ENCODE data around the gene CCNY. TPM values are rescaled to one million over a fixed set of nuclear protein-coding genes. Genes with fewer than 3 reads are reported as not detected.

The CCNY gene
- total and polyA plus RNA-seq, 5 donors, result 27.7 to 72.1 (median 64.3) TPM

GRCh38 chr10:35580423-35580770 is 244.1 kb downstream of the CCNY start:
- intact Hi-C loops (cut with DNase I), result no loop called here

DNA sequence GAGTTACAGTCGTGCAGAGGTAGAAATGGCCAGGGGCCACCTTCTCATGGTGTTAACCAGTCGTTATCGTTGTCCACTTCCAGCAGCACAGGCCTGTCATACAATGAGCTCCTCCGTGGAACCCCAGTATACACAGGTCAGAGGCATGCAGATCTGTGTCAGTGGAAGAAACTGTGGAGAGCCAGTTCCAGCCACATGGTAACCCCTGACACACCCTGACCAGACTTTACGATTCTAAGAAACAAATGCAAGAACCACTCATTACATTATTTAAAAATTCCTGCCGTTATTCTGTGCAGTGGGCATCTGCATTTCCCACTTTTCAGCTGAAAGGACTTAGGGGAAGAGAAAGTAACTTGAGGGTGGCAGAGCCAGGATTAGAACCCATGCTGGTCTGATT is 245.3 kb downstream of the CCNY start:
- ATAC-seq (no peak), DNase-seq (no peak)
- no peaks in the 10 kb centered on the region for H3K27me3 ChIP-seq (ENCODE audit: control insufficient read depth, insufficient read depth)
- no peak overlapping the region for H3K27ac ChIP-seq (ENCODE audit: low read length)
- no peaks in the 10 kb centered on the region for H3K9me3 ChIP-seq (ENCODE audit: control insufficient read depth, low read length)
- WGBS, result 89% methylated on average over 6 of the region's 6 CpGs
- intact Hi-C loops (cut with DNase I), result no loop called here
- H3K4me3 ChIP-seq (ENCODE audit: low read length), result no peak overlapping the region
- H3K4me1 ChIP-seq (ENCODE audit: control insufficient read depth, insufficient read depth, low read length), result peaks cover 2% of the 10 kb centered on the region

More at GRCh38 chr10:35580423-35580770, 244.1 kb downstream of the CCNY start:
- DNase-seq (no peak), ATAC-seq (no peak)
- Histone ChIP-seq H3K27me3 (ENCODE audit: control insufficient read depth, insufficient read depth) (no peaks in the 10 kb centered on the region), H3K4me1 (ENCODE audit: control insufficient read depth, insufficient read depth, low read length) (peaks cover 2% of the 10 kb centered on the region), H3K9me3 (ENCODE audit: control insufficient read depth, low read length) (no peaks in the 10 kb centered on the region), H3K4me3 (ENCODE audit: low read length) (no peak overlapping the region), H3K27ac (ENCODE audit: low read length) (no peak overlapping the region)
- WGBS, result 79% methylated on average over 3 of the region's 3 CpGs

- no peak for DNase-seq
- Histone ChIP-seq H3K27ac (ENCODE audit: low read length) (no peak overlapping the region), H3K4me1 (ENCODE audit: control insufficient read depth, insufficient read depth, low read length) (no peaks in the 10 kb centered on the region), H3K4me3 (ENCODE audit: low read length) (no peak overlapping the region), H3K27me3 (ENCODE audit: control insufficient read depth, insufficient read depth) (no peaks in the 10 kb centered on the region), H3K9me3 (ENCODE audit: control insufficient read depth, low read length) (no peaks in the 10 kb centered on the region)
- WGBS, result 94% methylated on average over 9 of the region's 9 CpGs
- intact Hi-C loops (cut with DNase I), result no loop called here
- ATAC-seq, result no peak
Observed at GRCh38 chr10:35584946-35585345, 248.6 kb downstream of the CCNY start.

- 95% methylated on average over 11 of the region's 11 CpGs for WGBS
- no peaks in the 10 kb centered on the region for H3K27me3 ChIP-seq (ENCODE audit: control insufficient read depth, insufficient read depth)
- H3K9me3 ChIP-seq (ENCODE audit: control insufficient read depth, low read length), result no peaks in the 10 kb centered on the region
- no peak overlapping the region for H3K4me3 ChIP-seq (ENCODE audit: low read length)
- intact Hi-C loops (cut with DNase I), result no loop called here
- H3K27ac ChIP-seq (ENCODE audit: low read length), result no peak overlapping the region
- DNase-seq (no peak), ATAC-seq (peak in 1 of 2 donors; percentile 24)
- no peaks in the 10 kb centered on the region for H3K4me1 ChIP-seq (ENCODE audit: control insufficient read depth, insufficient read depth, low read length)
Observed at GRCh38 chr10:35585356-35585755, 249.0 kb downstream of the CCNY start.

- intact Hi-C loops (cut with DNase I), result no loop called here
- Histone ChIP-seq H3K27ac (ENCODE audit: low read length) (no peak overlapping the region), H3K27me3 (ENCODE audit: control insufficient read depth, insufficient read depth) (no peaks in the 10 kb centered on the region), H3K4me3 (ENCODE audit: low read length) (no peak overlapping the region), H3K4me1 (ENCODE audit: control insufficient read depth, insufficient read depth, low read length) (no peaks in the 10 kb centered on the region), H3K9me3 (ENCODE audit: control insufficient read depth, low read length) (no peaks in the 10 kb centered on the region)
- WGBS, result 66% methylated on average over 8 of the region's 8 CpGs
- DNase-seq (no peak), ATAC-seq (no peak)
Observed at GRCh38 chr10:35585903-35586535, 249.7 kb downstream of the CCNY start.

DNA sequence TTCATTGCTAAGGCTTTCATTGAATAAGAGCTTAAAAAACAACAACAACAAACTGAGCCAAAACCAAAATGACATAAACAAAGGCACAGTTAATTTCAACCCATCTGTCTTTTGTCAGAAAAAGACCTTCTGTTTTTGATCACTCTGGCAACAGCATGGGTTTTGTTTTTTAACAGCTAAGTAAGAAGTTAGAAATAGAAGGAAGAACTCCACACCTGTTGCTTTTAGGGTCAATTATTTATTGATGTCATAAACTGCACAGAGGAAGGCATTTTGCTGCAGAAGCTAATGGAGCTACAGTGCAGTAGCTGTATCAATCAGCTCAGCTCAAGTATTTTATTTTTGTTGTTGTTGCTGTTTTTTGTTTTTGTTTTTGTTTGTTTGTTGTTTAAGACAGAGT is 252.5 kb downstream of the CCNY start:
- no peak for ATAC-seq

GRCh38 chr10:35592441-35592840 is 256.1 kb downstream of the CCNY start:
- WGBS, result 93% methylated on average over 4 of the region's 4 CpGs
- intact Hi-C loops (cut with DNase I), result loop anchor here in 2 of 4 donors (10.0 kb wide), 2 partner anchors 348 to 358 kb away; no protein-coding TSS in a partner anchor

More for the DNA sequence above, 252.5 kb downstream of the CCNY start:
- no peaks in the 10 kb centered on the region for H3K27me3 ChIP-seq (ENCODE audit: control insufficient read depth, insufficient read depth)
- no peaks in the 10 kb centered on the region for H3K4me1 ChIP-seq (ENCODE audit: control insufficient read depth, insufficient read depth, low read length)
- H3K9me3 ChIP-seq (ENCODE audit: control insufficient read depth, low read length), result no peaks in the 10 kb centered on the region
- H3K4me3 ChIP-seq (ENCODE audit: low read length), result no peak overlapping the region
- no peak overlapping the region for H3K27ac ChIP-seq (ENCODE audit: low read length)
- DNase-seq, result no peak
- intact Hi-C loops (cut with DNase I), result no loop called here

DNA sequence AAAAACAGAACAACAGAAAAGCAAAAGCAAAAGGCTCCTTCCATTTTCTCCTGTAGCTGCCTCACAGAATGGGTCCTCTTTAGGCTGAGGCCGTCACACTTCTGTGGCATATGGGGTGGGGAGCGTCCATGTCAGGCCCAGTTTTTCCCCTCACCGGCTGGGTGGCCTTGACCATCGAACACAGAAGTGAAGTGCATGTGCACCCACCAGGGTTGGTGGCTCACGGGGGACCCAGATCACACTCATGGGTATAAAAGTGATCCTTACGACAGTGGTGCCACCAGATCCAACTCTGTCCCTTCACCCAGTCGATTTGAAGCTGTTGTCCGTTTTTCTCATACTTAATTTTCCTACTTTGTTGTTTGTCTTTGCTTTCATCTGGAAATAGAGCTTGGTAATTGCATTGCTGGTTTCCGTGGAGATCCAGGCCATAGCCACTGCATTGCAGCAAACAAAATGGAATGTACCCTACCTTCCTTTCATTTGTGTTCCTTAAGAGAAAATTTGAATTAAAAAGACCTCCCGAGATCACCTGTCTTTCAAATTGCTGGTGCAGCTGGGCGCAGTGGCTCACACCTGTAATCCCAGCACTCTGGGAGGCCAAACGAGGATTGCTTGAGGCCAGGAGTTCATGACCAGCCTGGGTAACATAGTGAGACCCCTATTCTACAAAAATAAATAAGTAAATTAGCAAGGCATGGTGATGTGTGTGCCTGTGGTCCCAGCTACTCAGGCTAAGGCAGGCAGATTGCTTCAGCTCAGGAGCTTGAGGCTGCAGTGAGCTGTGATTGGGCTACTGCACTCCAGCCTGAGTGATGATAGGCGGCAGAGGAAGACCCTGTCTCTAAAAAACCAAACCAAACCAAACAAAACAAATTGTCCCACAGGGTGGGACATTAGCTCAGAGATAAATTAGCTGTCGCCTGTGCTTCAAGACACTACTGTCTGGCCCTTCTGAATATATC is 258.1 kb downstream of the CCNY start:
- no peaks in the 10 kb centered on the region for H3K27me3 ChIP-seq (ENCODE audit: control insufficient read depth, insufficient read depth)
- H3K9me3 ChIP-seq (ENCODE audit: control insufficient read depth, low read length), result no peaks in the 10 kb centered on the region
- H3K4me1 ChIP-seq (ENCODE audit: control insufficient read depth, insufficient read depth, low read length), result no peaks in the 10 kb centered on the region
- no peak for DNase-seq
- intact Hi-C loops (cut with DNase I), result loop anchor here in 2 of 4 donors (10.0 kb wide), 2 partner anchors 350 to 360 kb away; no protein-coding TSS in a partner anchor
- WGBS, result 70% methylated on average over 14 of the region's 14 CpGs
- no peak for ATAC-seq
- no peak overlapping the region for H3K4me3 ChIP-seq (ENCODE audit: low read length)
- no peak overlapping the region for H3K27ac ChIP-seq (ENCODE audit: low read length)

More at GRCh38 chr10:35592441-35592840, 256.1 kb downstream of the CCNY start:
- no peak overlapping the region for H3K27ac ChIP-seq (ENCODE audit: low read length)
- no peaks in the 10 kb centered on the region for H3K27me3 ChIP-seq (ENCODE audit: control insufficient read depth, insufficient read depth)
- DNase-seq, result no peak
- ATAC-seq, result no peak
- H3K4me1 ChIP-seq (ENCODE audit: control insufficient read depth, insufficient read depth, low read length), result no peaks in the 10 kb centered on the region
- no peak overlapping the region for H3K4me3 ChIP-seq (ENCODE audit: low read length)
- no peaks in the 10 kb centered on the region for H3K9me3 ChIP-seq (ENCODE audit: control insufficient read depth, low read length)

GRCh38 chr10:35595106-35595505 is 258.8 kb downstream of the CCNY start:
- no peaks in the 10 kb centered on the region for H3K4me1 ChIP-seq (ENCODE audit: control insufficient read depth, insufficient read depth, low read length)
- intact Hi-C loops (cut with DNase I), result loop anchor here in 2 of 4 donors (10.0 kb wide), 2 partner anchors 350 to 360 kb away; no protein-coding TSS in a partner anchor
- no peaks in the 10 kb centered on the region for H3K9me3 ChIP-seq (ENCODE audit: control insufficient read depth, low read length)
- H3K4me3 ChIP-seq (ENCODE audit: low read length), result no peak overlapping the region
- 40% methylated on average over 3 of the region's 3 CpGs for WGBS
- H3K27ac ChIP-seq (ENCODE audit: low read length), result no peak overlapping the region
- DNase-seq (no peak), ATAC-seq (no peak)
- H3K27me3 ChIP-seq (ENCODE audit: control insufficient read depth, insufficient read depth), result no peaks in the 10 kb centered on the region

GRCh38 chr10:35598379-35598778 is 262.1 kb downstream of the CCNY start:
- intact Hi-C loops (cut with DNase I), result loop anchor here in 2 of 4 donors (10.0 kb wide), 2 partner anchors 354 to 364 kb away; no protein-coding TSS in a partner anchor
- H3K9me3 ChIP-seq (ENCODE audit: control insufficient read depth, low read length), result no peaks in the 10 kb centered on the region
- DNase-seq (peak in 1 of 3 donors; percentile 61), ATAC-seq (no peak)
- no peaks in the 10 kb centered on the region for H3K4me1 ChIP-seq (ENCODE audit: control insufficient read depth, insufficient read depth, low read length)
- H3K27me3 ChIP-seq (ENCODE audit: control insufficient read depth, insufficient read depth), result no peaks in the 10 kb centered on the region
- no peak overlapping the region for H3K4me3 ChIP-seq (ENCODE audit: low read length)
- no peak overlapping the region for H3K27ac ChIP-seq (ENCODE audit: low read length)
- 37% methylated on average over 6 of the region's 6 CpGs for WGBS

DNA sequence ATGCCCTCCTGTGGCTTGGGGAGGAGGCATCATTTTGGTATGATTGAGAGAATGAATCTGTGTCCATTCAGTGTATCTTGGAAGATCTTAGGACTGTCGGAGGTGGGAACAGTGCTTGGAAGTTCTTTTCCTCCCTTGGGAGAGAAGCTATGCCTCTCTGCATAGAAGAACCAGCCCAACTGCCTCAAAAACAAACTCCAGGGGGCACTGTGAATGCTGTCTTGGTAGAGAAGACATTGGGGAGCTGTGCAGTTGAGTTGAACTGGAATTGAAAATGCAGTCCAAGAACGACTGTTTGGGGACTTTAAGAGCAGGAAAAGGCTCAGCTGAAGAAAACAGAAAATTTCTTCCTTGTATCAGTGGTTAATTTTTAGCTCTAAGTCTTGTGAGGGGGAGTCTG is 263.9 kb downstream of the CCNY start:
- 54% methylated on average over 2 of the region's 2 CpGs for WGBS
- intact Hi-C loops (cut with DNase I), result no loop called here
- H3K9me3 ChIP-seq (ENCODE audit: control insufficient read depth, low read length), result no peaks in the 10 kb centered on the region
- no peaks in the 10 kb centered on the region for H3K4me1 ChIP-seq (ENCODE audit: control insufficient read depth, insufficient read depth, low read length)
- H3K4me3 ChIP-seq (ENCODE audit: low read length), result no peak overlapping the region
- ATAC-seq, result no peak
- no peaks in the 10 kb centered on the region for H3K27me3 ChIP-seq (ENCODE audit: control insufficient read depth, insufficient read depth)
- no peak for DNase-seq
- no peak overlapping the region for H3K27ac ChIP-seq (ENCODE audit: low read length)
